ENCODE measurements around the gene ZNF414.
"Not testable (repeated sequence)": the region's sequence is repeated elsewhere in the genome, so short reads cannot be mapped to it uniquely, and the experiment has no call there.

The ZNF414 gene

GRCh38 chr19:8513687-8514504 lies at the start of gene ZNF414:
Gene ZNF414, minus strand, starts transcription at chr19:8514167. Its CDS starts 121 bp downstream, at chr19:8514046.
- peak; percentile 91 for DNase-seq (ENCODE audit: low spot score)

GRCh38 chr19:8561075-8561764 lies 47.3 kb upstream of the ZNF414 start:
- no peak for DNase-seq (ENCODE audit: low spot score)

- DNase-seq (ENCODE audit: low spot score), result no peak
Measured at GRCh38 chr19:8558325-8558724, 44.4 kb upstream of the ZNF414 start.

- no peak for DNase-seq (ENCODE audit: low spot score)
Measured at GRCh38 chr19:8557642-8558238, 43.8 kb upstream of the ZNF414 start.

GRCh38 chr19:8553729-8554128 lies 39.8 kb upstream of the ZNF414 start:
- DNase-seq (ENCODE audit: low spot score), result not testable (repeated sequence)

- no peak for DNase-seq (ENCODE audit: low spot score)
Measured at GRCh38 chr19:8552810-8553209, 38.8 kb upstream of the ZNF414 start.

GRCh38 chr19:8550070-8550469 lies 36.1 kb upstream of the ZNF414 start:
- DNase-seq (ENCODE audit: low spot score), result no peak

GRCh38 chr19:8545743-8546142 lies 31.8 kb upstream of the ZNF414 start:
- no peak for DNase-seq (ENCODE audit: low spot score)

- no peak for DNase-seq (ENCODE audit: low spot score)
Measured at GRCh38 chr19:8544168-8544567, 30.2 kb upstream of the ZNF414 start.

GRCh38 chr19:8539621-8540149 lies 25.7 kb upstream of the ZNF414 start:
- DNase-seq (ENCODE audit: low spot score), result no peak

- DNase-seq (ENCODE audit: low spot score), result no peak
Measured at GRCh38 chr19:8537099-8537498, 23.1 kb upstream of the ZNF414 start.

GRCh38 chr19:8536282-8536681 lies 22.3 kb upstream of the ZNF414 start:
- no peak for DNase-seq (ENCODE audit: low spot score)

GRCh38 chr19:8532225-8532624 lies 18.3 kb upstream of the ZNF414 start:
- DNase-seq (ENCODE audit: low spot score), result no peak

- DNase-seq (ENCODE audit: low spot score), result no peak
Measured at GRCh38 chr19:8531470-8531869, 17.5 kb upstream of the ZNF414 start.

- no peak for DNase-seq (ENCODE audit: low spot score)
Measured at GRCh38 chr19:8530061-8530679, 16.2 kb upstream of the ZNF414 start.

- DNase-seq (ENCODE audit: low spot score), result no peak
Measured at GRCh38 chr19:8529369-8530006, 15.5 kb upstream of the ZNF414 start.

GRCh38 chr19:8528500-8528899 lies 14.5 kb upstream of the ZNF414 start:
- no peak for DNase-seq (ENCODE audit: low spot score)

GRCh38 chr19:8526345-8527091 lies 12.6 kb upstream of the ZNF414 start:
- peak; percentile 83 for DNase-seq (ENCODE audit: low spot score)

- DNase-seq (ENCODE audit: low spot score), result no peak
Measured at GRCh38 chr19:8525401-8525684, 11.4 kb upstream of the ZNF414 start.

- DNase-seq (ENCODE audit: low spot score), result no peak
Measured at GRCh38 chr19:8519388-8519787, 5.4 kb upstream of the ZNF414 start.

GRCh38 chr19:8518536-8518935 lies 4.6 kb upstream of the ZNF414 start:
- no peak for DNase-seq (ENCODE audit: low spot score)

All from globus pallidus (tissue), 1 donor.